ENCODE results near the gene CDC42EP2. TPM values are rescaled to one million over a fixed set of nuclear protein-coding genes. Genes with fewer than 3 reads are reported as not detected.

Gene CDC42EP2
- total RNA-seq, 4 donors from 2014 or later = 9.1 to 22.7 (median 14.5) TPM

DNA sequence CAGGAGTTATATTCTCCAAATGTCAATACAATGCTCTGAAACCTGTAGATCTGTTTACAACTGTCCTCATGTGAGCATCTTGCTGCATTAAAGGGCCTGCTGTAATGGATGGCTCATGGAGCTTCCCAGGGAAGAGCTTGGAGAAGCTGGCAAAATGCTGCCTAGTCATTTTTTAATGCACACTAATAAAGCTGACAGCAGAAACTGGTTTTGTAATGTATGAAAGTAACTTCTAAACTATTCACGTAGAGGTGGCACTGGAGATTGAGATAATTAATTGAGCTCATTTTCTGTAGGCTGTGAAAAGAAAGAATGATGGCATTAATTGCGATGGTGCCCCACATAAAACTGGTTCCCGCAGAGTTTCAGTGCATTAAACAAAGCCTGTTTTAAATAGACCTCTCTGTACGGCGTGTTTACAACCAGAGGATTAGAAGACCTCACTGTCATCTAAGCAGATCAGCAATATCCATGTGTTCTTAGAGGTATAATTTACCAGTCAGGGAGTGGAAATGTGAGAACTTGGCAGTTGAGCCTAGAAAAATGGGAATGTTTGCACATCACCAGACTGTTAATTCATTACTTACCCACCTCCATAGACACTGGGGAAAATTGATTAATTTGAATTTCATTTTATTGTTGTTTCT, 36.9 kb upstream of the CDC42EP2 start:
- H3K4me1 ChIP-seq = peaks cover 0 to 29% (median 15%) of the 10 kb centered on the region in 4 donors
- intact Hi-C loops (cut with DNase I; ENCODE audit: low total_unique reads) (no loop called here), in situ Hi-C loops (cut with MboI; ENCODE audit: low pct_ligation_motif_present in 1 of 4, low pct_unique_long_range_greater_than_20kb in 1 of 4, low sequenced_read_pairs in 3 of 4) (loop anchor here in 3 of 4 donors (5.0 to 10.0 kb wide), 2 partner anchors 35 to 47 kb away; partner anchors contain the start of gene CDC42EP2 (in 1 of the 3))
- no peaks in the 10 kb centered on the region for H3K9me3 ChIP-seq
- no peak for DNase-seq
- H3K4me3 ChIP-seq = no peak overlapping the region
- H3K27me3 ChIP-seq = no peaks in the 10 kb centered on the region
- H3K27ac ChIP-seq = peak overlapping the region in 2 of 4 donors; percentile 25 to 61
- WGBS, 2 donors (ENCODE audit: low coverage in 1 of 2) = 60 to 61% methylated on average over 4 to 5 of the region's 5 CpGs
- TF ChIP-seq POLR2A (IDR thresholded peaks at IDR 0.05) = no peak
- TF ChIP-seq POLR2AphosphoS5 (IDR thresholded peaks at IDR 0.05) = no peak
- no peak for TF ChIP-seq EP300 (IDR thresholded peaks at IDR 0.05; ENCODE audit: low read depth)
- TF ChIP-seq, protein P1, sequence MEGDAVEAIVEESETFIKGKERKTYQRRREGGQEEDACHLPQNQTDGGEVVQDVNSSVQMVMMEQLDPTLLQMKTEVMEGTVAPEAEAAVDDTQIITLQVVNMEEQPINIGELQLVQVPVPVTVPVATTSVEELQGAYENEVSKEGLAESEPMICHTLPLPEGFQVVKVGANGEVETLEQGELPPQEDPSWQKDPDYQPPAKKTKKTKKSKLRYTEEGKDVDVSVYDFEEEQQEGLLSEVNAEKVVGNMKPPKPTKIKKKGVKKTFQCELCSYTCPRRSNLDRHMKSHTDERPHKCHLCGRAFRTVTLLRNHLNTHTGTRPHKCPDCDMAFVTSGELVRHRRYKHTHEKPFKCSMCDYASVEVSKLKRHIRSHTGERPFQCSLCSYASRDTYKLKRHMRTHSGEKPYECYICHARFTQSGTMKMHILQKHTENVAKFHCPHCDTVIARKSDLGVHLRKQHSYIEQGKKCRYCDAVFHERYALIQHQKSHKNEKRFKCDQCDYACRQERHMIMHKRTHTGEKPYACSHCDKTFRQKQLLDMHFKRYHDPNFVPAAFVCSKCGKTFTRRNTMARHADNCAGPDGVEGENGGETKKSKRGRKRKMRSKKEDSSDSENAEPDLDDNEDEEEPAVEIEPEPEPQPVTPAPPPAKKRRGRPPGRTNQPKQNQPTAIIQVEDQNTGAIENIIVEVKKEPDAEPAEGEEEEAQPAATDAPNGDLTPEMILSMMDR (IDR thresholded peaks at IDR 0.05) = no peak
- peaks cover 0 to 4% (median 0%) of the 10 kb centered on the region in 4 donors for H3K36me3 ChIP-seq

DNA sequence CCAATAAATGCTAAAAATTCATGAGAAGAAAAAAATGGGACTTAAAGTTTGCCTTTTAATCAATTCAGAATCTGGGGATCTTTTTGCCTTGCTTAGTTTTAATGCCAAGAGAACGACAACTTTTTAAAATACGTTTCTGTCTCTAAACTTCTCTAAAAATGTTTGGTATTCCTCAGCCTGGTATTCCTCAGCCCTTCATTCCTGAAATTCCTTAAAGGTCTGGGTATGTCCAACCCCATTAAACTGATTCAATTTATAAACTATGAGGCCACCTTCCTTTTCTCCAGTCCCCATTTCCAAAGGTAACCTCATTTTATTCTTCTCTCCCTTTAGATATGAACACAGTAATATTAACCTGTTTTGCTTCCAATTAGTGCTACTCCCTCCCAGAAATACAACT, 36.3 kb upstream of the CDC42EP2 start:
- Histone ChIP-seq H3K27me3 (no peaks in the 10 kb centered on the region), H3K27ac (peak overlapping the region in 1 of 4 donors; percentile 12), H3K4me3 (no peak overlapping the region), H3K4me1 (peaks cover 0 to 29% (median 15%) of the 10 kb centered on the region in 4 donors), H3K9me3 (no peaks in the 10 kb centered on the region), H3K36me3 (peaks cover 0 to 7% (median 0%) of the 10 kb centered on the region in 4 donors)
- in situ Hi-C loops (cut with MboI; ENCODE audit: low pct_ligation_motif_present in 1 of 4, low pct_unique_long_range_greater_than_20kb in 1 of 4, low sequenced_read_pairs in 3 of 4) = loop anchor here in 3 of 4 donors (5.0 to 10.0 kb wide), 2 partner anchors 34 to 46 kb away; partner anchors contain the start of gene CDC42EP2 (in 1 of the 3)
- no peak for DNase-seq
- WGBS, 2 donors (ENCODE audit: low coverage in 1 of 2) = 79 to 86% methylated on average over 2 of the region's 2 CpGs
- intact Hi-C loops (cut with DNase I; ENCODE audit: low total_unique reads) = no loop called here
- TF ChIP-seq EP300 (IDR thresholded peaks at IDR 0.05; ENCODE audit: low read depth) (no peak), POLR2A (IDR thresholded peaks at IDR 0.05) (no peak), POLR2AphosphoS5 (IDR thresholded peaks at IDR 0.05) (no peak)
- TF ChIP-seq, protein P1 (IDR thresholded peaks at IDR 0.05) = no peak

DNA sequence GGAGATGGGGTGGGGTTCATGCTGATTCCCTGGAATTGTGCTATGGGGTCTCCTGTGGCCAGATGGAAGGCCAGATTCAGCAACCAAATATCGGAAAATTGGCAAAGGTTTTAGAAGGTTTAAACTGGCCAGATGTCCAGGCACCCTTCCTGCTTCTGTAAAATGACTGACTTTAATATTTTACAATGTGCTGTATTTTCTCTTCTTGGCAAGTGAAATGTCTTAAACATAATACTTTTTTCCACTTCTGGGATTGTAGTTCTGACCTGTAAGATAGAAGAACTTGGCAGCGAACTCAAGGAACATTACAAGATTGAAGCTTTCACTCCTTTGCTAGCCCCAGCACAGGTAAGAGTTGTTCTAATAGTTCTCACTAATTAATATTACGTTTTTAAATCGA, 35.4 kb upstream of the CDC42EP2 start:
- Histone ChIP-seq H3K27ac (peak overlapping the region in 3 of 4 donors; percentile 16 to 42 (median 40)), H3K9me3 (no peaks in the 10 kb centered on the region), H3K36me3 (peaks cover 0 to 7% (median 0%) of the 10 kb centered on the region in 4 donors), H3K27me3 (no peaks in the 10 kb centered on the region), H3K4me3 (no peak overlapping the region), H3K4me1 (peaks cover 0 to 29% (median 15%) of the 10 kb centered on the region in 4 donors)
- intact Hi-C loops (cut with DNase I; ENCODE audit: low total_unique reads) = no loop called here
- WGBS, 2 donors (ENCODE audit: low coverage in 1 of 2) = 84% methylated on average over 4 of the region's 4 CpGs
- DNase-seq = no peak
- TF ChIP-seq, protein P1 (IDR thresholded peaks at IDR 0.05) = no peak
- TF ChIP-seq EP300 (IDR thresholded peaks at IDR 0.05; ENCODE audit: low read depth) = no peak
- TF ChIP-seq POLR2A (IDR thresholded peaks at IDR 0.05) = no peak
- TF ChIP-seq POLR2AphosphoS5 (IDR thresholded peaks at IDR 0.05) = no peak
- in situ Hi-C loops (cut with MboI; ENCODE audit: low pct_ligation_motif_present in 1 of 4, low pct_unique_long_range_greater_than_20kb in 1 of 4, low sequenced_read_pairs in 3 of 4) = loop anchor here in 3 of 4 donors (5.0 to 10.0 kb wide), 2 partner anchors 33 to 46 kb away; partner anchors contain the start of gene CDC42EP2 (in 1 of the 3)

DNA sequence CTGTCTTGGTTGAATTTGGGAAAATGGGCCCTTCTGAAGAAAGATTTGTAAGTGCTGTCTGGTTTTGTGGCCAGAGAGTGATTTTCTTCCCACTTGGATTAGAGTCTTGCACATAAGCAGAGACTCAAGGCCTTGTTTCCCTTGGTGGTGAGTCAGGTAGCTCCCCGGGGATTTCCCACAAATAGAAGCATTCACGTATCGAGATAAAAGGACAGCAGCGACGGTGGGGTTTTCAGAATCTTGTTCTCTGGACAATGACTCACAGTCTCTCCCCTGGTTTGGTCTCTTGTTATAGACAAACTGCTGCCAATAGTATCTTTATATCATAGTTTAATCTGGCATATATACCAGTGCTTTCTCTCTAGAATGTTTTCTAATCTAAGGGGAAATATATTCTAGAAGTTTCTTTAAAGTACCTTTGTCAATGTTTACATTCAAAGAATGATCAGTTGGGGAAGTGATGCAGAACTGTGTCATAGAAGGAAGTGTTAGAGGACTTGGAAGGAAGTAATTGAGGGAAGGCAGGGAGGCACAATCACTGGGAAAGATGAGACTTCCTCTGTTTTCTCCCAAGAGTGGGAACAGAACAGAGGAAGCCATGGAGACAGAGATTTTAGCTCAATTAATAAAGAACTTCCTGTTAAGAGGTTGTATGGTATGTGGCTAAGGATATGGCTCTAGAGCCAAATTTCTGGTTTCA, 34.8 kb upstream of the CDC42EP2 start:
- TF ChIP-seq, protein P1 (IDR thresholded peaks at IDR 0.05) = no peak
- no peak for TF ChIP-seq EP300 (IDR thresholded peaks at IDR 0.05; ENCODE audit: low read depth)
- TF ChIP-seq POLR2AphosphoS5 (IDR thresholded peaks at IDR 0.05) = no peak
- no peak for TF ChIP-seq POLR2A (IDR thresholded peaks at IDR 0.05)
- intact Hi-C loops (cut with DNase I; ENCODE audit: low total_unique reads) = no loop called here
- Histone ChIP-seq H3K36me3 (peaks cover 0 to 7% (median 0%) of the 10 kb centered on the region in 4 donors), H3K27me3 (no peaks in the 10 kb centered on the region), H3K27ac (peak overlapping the region in 3 of 4 donors; percentile 16 to 42 (median 40)), H3K4me3 (no peak overlapping the region), H3K9me3 (no peaks in the 10 kb centered on the region), H3K4me1 (peaks cover 0 to 26% (median 13%) of the 10 kb centered on the region in 4 donors)
- WGBS, 2 donors (ENCODE audit: low coverage in 1 of 2) = 30 to 38% methylated on average over 5 of the region's 5 CpGs
- no peak for DNase-seq
- in situ Hi-C loops (cut with MboI; ENCODE audit: low pct_ligation_motif_present in 1 of 4, low pct_unique_long_range_greater_than_20kb in 1 of 4, low sequenced_read_pairs in 3 of 4) = loop anchor here in 3 of 4 donors (5.0 to 10.0 kb wide), 2 partner anchors 32 to 45 kb away; partner anchors contain the start of gene CDC42EP2 (in 1 of the 3)
